IPS DF 6.9 (cell line): ENCODE results near the gene KRTAP5-6.
"Not testable (repeated sequence)": the region's sequence is repeated elsewhere in the genome, so short reads cannot be mapped to it uniquely, and the experiment has no call there.

ENCODE experiments used
- DNase-seq: peaks from one replicate; pipeline ENCODE4 v3.0.0-alpha.2; 2013; ENCODE audit warnings: low read depth, low spot score
- H3K27ac ChIP-seq: one replicate; pipeline ENCODE4 v1.5.1; 2013; ENCODE audit warnings: low read length, control low read depth
- H3K27me3 ChIP-seq: 2 replicates; pipeline ENCODE4 v1.6.1; 2013; ENCODE audit warnings: mild to moderate bottlenecking, low read length; ENCODE audit not compliant: control insufficient read depth, insufficient read depth
- H3K36me3 ChIP-seq: 2 replicates; pipeline ENCODE4 v1.6.1; 2013; ENCODE audit warnings: low read length; ENCODE audit not compliant: control insufficient read depth, insufficient read depth
- H3K4me1 ChIP-seq: 2 replicates; pipeline ENCODE4 v1.6.1; 2013; ENCODE audit warnings: low read length; ENCODE audit not compliant: control insufficient read depth, insufficient read depth
- H3K4me3 ChIP-seq: 2 replicates; pipeline ENCODE4 v1.5.1; 2013; ENCODE audit warnings: mild to moderate bottlenecking, low read length
- H3K9me3 ChIP-seq: 2 replicates; pipeline ENCODE4 v1.6.1; 2013; ENCODE audit warnings: low read length, inconsistent platforms; ENCODE audit not compliant: control insufficient read depth, insufficient read depth
- WGBS: extraction: QIAGEN DNeasy Blood & Tissue Kit; methylation state at CpG from one replicate; pipeline ENCODE4 v1.1.7; 2013; ENCODE audit warnings: mixed read lengths, missing lambda C conversion rate; ENCODE audit not compliant: insufficient read length, insufficient coverage; 5-methylcytosine and 5-hydroxymethylcytosine counted together

The KRTAP5-6 gene

DNA sequence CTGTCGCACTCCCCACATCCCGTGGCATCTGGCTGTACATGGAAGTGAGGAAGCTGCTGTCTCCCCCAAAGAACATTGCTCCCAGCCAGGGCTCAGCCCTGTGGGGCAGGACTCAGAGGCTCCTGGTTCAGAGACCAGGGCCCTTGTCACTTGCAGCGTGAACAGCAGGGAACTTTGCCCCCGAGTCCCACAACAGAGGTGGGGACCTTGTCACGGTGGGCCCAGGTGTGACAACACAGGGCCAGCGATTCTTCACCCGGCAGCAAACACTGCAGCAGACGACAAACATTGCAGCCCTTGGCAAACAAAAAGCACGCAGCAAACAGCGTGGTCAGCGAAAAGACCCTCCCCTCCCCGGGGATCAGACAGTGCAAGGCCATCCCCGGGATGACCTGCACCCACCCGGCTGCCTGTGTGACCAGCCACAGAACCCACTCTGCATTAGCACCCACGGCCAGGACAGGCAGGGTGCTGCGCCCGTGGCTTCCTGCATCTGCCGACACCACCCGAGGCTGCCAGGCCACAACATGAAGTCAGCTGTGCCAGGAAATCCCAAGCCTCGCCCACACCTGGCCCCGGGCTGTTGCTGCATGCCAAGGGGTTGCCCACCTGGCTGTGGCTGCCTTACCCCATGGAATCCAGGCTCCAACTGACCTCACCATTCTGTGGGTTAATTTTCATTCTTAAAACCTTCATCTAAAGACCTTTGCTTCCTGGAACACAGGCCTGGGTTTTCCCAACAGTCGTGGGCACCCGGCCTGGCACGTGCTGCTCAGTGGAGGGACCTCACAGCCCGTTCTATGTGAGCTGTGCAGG, 35.3 kb upstream of the KRTAP5-6 start:
- not testable (repeated sequence) for DNase-seq, H3K27me3 ChIP-seq, H3K9me3 ChIP-seq, H3K27ac ChIP-seq, H3K4me3 ChIP-seq, H3K4me1 ChIP-seq, H3K36me3 ChIP-seq
- WGBS, result no CpG with 5 or more reads among the region's 25 CpGs

DNA sequence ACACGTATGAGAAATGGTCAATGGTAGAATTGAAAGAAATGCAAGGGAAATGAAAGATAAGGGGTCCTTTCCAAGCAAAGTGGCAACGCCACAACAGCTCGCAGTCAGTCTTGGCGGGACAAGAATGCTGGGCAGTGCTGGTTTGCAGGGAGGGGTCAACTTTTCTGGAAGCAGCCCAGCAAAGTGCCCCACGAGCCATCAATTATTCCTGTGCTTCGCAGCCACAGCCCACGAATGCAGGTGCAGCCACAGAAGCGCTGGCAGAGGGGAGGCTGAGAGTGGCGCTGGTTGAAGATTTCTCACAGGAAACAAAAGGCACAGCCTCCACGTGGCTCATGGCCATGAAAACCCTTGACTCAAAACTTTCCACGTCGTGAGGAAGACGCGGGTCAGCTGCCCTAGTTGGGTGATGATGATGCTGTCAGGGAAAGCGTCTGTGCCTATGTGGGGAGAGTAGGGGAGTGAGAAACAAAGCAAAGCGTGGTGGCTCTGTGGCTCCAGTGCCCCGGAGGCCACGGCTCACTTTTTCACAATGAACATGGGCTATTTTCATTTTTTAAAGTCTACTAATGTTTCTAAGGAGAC, 34.2 kb upstream of the KRTAP5-6 start:
- H3K27ac ChIP-seq, H3K4me3 ChIP-seq, H3K36me3 ChIP-seq, H3K4me1 ChIP-seq, DNase-seq, H3K27me3 ChIP-seq, H3K9me3 ChIP-seq: not testable (repeated sequence)
- no CpG with 5 or more reads among the region's 18 CpGs for WGBS

DNA sequence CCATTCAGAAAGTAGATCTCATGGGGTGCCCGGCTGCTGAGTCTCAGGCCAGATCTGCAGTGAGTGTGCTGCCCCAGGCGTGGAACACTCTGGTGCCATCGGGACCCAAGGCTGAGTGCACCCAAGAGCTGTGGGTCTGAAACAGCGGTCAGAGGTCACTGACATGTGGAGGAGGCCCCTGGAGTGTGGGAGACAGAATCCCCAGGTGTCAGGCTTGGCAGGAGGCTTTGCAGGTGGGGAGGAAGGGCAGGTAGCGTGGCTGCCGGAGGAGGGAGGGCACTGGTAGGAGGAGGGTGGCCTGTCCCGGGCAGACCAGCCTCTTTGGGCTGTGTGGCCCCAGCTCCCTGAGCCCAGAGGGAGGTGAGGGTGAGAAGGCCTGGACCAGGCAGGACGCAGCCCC, 31.7 kb upstream of the KRTAP5-6 start:
- WGBS, result no CpG with 5 or more reads among the region's 8 CpGs
- H3K4me1 ChIP-seq, result no peaks in the 10 kb centered on the region
- no peaks in the 10 kb centered on the region for H3K36me3 ChIP-seq
- H3K9me3 ChIP-seq, result no peaks in the 10 kb centered on the region
- H3K27ac ChIP-seq, result no peak overlapping the region
- DNase-seq, result no peak
- H3K27me3 ChIP-seq, result no peaks in the 10 kb centered on the region
- no peak overlapping the region for H3K4me3 ChIP-seq

DNA sequence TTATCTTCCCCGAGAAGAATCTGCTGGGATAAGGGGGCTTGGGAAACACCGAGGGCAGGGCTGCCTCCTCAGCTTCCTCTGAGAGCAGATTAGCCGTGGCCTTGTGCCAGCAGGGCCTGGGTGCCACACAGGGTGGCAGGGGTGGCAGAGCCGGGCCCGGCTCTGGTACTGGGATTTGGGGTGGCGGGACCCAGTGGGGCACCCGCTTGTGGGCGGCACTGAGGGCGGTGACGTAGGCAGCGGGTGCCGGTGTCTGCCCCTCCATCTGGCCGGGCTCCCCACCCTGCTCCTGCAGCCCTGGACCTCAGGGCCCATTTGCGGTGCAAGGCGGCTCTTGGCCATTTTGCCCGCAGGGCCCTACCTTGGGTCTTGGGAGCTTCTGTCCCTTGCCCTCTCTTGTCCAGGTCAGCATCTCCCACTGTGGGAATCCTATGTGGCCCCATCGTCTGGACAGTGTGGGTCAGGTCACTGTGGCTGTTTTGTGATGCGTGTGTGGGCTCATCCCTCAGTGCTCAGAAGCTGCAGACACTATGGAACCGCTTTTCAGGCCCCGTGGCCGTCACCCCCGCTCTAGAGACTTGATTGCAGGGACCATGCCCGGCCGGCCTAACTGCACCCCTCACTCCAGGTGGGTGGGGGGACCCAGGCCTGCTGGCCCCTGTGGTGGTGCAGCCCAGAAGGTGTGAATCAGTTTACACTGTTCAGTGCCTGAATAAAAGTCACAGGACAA, 29.7 kb upstream of the KRTAP5-6 start:
- H3K4me1 ChIP-seq, result no peaks in the 10 kb centered on the region
- H3K9me3 ChIP-seq, result no peaks in the 10 kb centered on the region
- WGBS, result no CpG with 5 or more reads among the region's 24 CpGs

DNA sequence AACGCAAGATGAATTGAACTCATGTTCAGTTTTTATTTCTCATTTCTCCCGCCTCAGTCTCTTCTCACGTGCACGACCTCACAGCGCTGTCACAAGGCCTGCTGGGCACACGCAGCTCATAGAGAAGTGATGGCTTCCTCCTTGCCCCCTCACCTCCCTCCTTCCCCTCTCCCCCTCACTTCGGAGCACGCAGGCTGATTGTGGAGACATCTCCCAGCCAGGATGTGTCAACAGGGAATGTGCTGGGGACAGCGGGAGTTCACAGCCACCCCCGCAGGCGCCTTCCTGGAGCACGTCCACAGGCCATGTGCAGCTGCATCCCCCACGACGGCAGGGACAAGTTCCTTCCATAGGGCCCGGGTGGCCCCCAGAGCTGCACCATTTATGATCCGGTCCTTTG, 29.1 kb upstream of the KRTAP5-6 start:
- H3K36me3 ChIP-seq, result no peaks in the 10 kb centered on the region
- no peaks in the 10 kb centered on the region for H3K27me3 ChIP-seq
- H3K4me3 ChIP-seq, result no peak overlapping the region
- no peaks in the 10 kb centered on the region for H3K9me3 ChIP-seq
- no CpG with 5 or more reads among the region's 16 CpGs for WGBS
- no peaks in the 10 kb centered on the region for H3K4me1 ChIP-seq
- no peak for DNase-seq
- no peak overlapping the region for H3K27ac ChIP-seq

More for the DNA sequence above, 29.7 kb upstream of the KRTAP5-6 start:
- no peak for DNase-seq
- no peaks in the 10 kb centered on the region for H3K36me3 ChIP-seq
- H3K27me3 ChIP-seq, result no peaks in the 10 kb centered on the region
- no peak overlapping the region for H3K27ac ChIP-seq
- H3K4me3 ChIP-seq, result no peak overlapping the region

DNA sequence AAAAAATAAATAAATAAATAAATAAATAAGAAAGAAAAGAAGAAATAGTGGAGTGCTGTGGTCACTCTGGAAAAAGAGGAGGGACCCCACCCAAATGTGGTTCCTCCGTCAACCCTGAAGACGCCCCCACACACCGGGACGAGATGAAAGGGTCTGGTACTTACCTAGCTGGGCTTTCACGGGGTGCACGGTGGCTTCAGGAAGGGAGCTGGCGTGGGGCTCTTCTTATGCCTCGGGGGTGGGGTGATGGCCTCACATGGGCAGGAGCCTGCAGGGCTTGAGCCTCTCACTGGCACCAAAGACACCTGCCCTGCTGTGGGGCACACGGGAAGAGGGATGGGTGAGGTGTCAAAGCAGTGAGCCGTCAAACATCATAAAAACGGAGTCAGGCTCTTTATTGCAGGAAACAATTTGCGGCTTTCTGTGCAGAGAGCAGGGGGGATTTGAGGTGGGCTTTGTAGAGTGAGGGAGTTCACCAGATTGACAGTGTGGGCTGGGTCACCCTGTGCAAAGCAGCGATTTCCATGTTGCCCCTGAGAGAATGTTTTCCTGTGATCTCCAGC, 28.0 kb upstream of the KRTAP5-6 start:
- Histone ChIP-seq H3K27ac (no peak overlapping the region), H3K4me3 (no peak overlapping the region), H3K27me3 (no peaks in the 10 kb centered on the region), H3K9me3 (no peaks in the 10 kb centered on the region), H3K4me1 (no peaks in the 10 kb centered on the region), H3K36me3 (no peaks in the 10 kb centered on the region)
- no CpG with 5 or more reads among the region's 13 CpGs for WGBS
- DNase-seq, result no peak

DNA sequence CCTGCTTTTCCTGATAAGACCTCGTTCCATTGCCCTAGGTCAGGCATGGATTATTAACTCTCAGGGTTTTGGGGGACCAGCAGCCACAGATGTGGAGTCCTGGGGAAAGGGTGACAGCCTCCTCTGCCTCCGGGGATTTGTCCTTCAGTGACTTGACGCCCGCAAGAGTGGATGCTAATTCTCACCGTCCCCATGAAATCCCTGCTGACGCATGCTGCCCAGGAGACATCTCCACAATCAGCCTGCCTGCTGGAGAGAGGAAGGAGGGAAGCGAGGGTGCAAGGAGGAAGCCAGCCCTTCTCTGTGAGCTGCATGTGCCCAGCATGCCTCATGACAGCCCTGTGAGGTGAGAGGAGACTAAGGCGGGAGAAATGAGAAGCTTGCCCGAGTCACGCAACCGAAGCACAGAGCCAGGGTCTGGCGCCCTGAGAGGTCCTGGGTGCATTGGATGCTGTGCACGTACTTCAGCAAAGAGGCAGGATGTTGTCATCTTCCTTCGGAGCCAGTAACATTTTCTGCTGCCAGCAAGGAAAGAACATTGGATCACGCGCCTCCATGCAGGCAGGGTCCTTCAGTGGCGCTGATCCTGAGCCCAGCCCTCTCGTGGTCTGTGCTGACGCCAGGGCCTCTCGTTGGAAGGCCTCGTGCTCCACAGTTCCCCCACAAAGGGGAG, 27.3 kb upstream of the KRTAP5-6 start:
- no peaks in the 10 kb centered on the region for H3K27me3 ChIP-seq
- no peak overlapping the region for H3K27ac ChIP-seq
- WGBS, result no CpG with 5 or more reads among the region's 21 CpGs
- H3K4me1 ChIP-seq, result no peaks in the 10 kb centered on the region
- H3K36me3 ChIP-seq, result no peaks in the 10 kb centered on the region
- no peak for DNase-seq
- no peaks in the 10 kb centered on the region for H3K9me3 ChIP-seq
- H3K4me3 ChIP-seq, result no peak overlapping the region

DNA sequence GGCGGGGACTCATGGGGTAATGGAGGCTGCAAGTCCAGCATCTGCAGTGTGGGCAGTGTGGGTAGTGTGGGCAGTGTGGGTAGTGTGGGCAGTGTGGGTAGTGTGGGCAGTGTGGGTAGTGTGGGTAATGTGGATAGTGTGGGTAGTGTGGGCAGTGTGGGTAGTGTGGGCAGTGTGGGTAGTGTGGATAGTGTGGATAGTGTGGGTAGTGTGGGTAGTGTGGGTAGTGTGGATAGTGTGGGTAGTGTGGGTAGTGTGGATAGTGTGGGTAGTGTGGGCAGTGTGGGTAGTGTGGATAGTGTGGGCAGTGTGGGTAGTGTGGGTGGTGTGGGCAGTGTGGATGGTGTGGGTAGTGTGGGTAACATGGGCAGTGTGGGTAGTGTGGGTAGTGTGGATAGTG, 26.5 kb upstream of the KRTAP5-6 start:
- H3K4me1 ChIP-seq, H3K9me3 ChIP-seq, H3K27ac ChIP-seq, H3K4me3 ChIP-seq, H3K27me3 ChIP-seq, DNase-seq, H3K36me3 ChIP-seq: not testable (repeated sequence)
- no CpG with 5 or more reads among the region's 1 CpG for WGBS

DNA sequence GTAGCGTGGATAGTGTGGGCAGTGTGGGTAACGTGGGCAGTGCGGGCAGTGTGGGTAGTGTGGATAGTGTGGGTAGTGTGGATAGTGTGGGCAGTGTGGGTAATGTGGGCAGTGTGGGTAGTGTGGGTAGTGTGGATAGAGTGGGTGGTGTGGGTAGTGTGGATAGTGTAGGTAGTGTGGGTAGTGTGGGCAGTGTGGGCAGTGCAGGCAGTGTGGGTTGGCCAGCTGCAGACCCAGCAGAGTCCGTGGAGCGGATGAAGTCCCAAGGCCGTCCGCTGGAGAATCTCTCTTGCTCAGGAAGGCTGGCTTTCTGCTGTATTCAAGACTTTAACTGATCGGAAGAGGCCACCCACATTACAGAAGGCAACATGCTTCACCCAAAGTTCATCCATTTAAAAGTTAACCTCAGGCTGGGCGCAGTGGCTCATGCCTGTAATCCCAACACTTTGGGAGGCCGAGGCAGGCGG, 26.1 kb upstream of the KRTAP5-6 start:
- Histone ChIP-seq H3K27ac (no peak overlapping the region), H3K36me3 (no peaks in the 10 kb centered on the region), H3K9me3 (no peaks in the 10 kb centered on the region), H3K27me3 (no peaks in the 10 kb centered on the region), H3K4me1 (no peaks in the 10 kb centered on the region), H3K4me3 (no peak overlapping the region)
- WGBS, result no CpG with 5 or more reads among the region's 11 CpGs
- no peak for DNase-seq

DNA sequence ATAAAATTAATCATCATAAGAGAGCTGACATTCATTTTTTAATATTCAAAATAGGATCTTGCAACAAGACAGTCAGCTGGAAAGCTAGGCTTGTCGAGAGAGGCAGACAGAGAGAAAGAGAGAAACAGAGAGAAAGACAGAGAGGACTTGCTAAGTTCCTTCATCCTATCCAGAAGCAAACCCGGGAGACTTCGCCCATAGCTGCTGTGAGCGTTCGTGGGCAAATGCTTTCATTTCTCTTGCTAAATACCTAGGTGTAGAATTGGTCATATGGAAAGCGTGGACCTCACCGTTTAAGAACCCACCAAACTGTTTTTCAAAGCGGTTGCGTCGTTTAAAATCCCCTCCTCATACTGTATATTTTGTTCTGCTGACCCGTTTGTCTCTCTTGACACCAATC, 25.3 kb upstream of the KRTAP5-6 start:
- no peak overlapping the region for H3K4me3 ChIP-seq
- DNase-seq, result no peak
- WGBS, result no CpG with 5 or more reads among the region's 11 CpGs
- no peaks in the 10 kb centered on the region for H3K4me1 ChIP-seq
- H3K9me3 ChIP-seq, result no peaks in the 10 kb centered on the region
- no peaks in the 10 kb centered on the region for H3K36me3 ChIP-seq
- H3K27me3 ChIP-seq, result no peaks in the 10 kb centered on the region
- no peak overlapping the region for H3K27ac ChIP-seq
